ENCODE results near the gene MAB21L4. TPM values are rescaled to one million over a fixed set of nuclear protein-coding genes. Genes with fewer than 3 reads are reported as not detected.
A peak's percentile ranks its signal among the peaks of the same experiment; 100 is the strongest.

The MAB21L4 gene
- total RNA-seq, 1 donor from 2014 or later = 4.5 TPM

- no peak for DNase-seq
These were observed 29.2 kb upstream of the MAB21L4 start for GRCh38 chr2:240925191-240925567.

DNA sequence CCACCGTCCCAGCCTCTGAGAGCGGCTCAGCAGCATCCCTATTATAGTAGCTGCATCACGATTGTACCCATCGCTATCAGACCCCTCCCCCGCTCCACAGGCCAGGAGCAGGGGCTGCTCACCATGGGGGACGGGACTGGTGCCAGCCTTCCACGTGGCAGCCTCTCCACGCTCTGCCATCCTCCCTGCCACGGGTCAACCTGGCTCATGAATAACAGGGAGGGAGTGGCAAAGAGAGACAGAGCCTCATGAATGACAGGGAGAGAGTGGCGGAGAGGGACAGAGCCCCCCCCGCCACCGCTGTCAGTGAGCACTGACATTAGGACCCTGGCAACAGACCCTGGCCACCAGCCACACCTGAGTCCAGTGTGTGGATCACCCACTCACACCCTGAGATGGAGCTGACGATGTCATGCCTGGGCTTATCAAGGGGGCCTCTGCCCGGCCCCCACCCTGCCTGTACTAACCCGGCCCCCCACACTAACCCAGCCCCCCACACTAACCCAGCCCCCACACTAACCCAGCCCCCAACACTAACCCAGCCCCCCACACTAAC, 27.1 kb upstream of the MAB21L4 start:
- no peak for DNase-seq

DNA sequence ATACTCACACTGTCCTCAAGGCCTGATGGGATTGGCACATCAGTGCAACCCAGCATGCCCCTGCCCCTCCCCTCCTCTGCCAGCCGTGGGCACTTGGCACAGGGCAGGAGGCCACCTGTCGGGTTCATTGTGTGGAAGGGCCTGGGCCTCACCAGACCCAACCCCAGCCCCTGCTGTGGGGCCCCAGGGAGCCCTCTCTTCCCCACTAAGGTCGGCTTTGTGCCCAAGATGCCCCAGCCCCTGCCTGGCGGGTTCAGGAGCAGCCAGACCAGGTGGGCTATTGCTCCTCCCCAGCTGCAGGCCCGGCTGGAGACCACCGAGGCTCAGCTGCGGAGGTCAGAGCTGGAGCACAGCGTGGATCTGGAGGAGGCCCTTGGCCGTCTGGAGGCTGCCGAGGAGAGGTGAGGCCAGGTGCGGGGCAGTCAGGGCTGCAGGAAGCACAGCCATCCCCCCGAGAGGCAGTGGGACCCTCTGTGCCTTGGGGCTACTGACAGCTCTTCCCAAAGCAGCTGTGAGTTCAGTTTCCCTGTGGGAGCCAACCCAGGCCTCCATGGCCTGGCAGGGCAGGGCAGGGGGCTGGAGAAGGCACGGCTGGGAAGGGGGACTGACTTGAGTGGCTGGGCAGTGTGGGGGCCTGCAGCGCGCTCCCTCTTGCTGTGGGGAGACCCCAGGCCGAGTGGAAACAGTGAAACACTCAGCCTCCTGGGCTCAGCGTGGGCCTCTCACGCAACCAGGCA, 26.5 kb upstream of the MAB21L4 start:
- no peak for DNase-seq

DNA sequence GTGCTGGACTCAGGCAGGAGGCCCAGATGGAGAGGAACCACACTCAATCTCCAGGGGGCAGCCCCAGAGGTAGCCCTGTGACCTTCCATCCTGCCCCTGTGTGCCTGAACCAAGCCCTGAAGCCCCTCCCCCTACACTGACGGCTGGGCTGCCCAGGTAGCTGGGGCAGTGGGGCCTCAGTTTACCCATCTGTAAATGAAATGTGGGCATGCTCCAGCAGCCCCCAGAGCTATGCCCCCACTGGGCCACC, 26.0 kb upstream of the MAB21L4 start:
- no peak for DNase-seq

- DNase-seq = no peak
These were observed 25.5 kb upstream of the MAB21L4 start for GRCh38 chr2:240921311-240921994.

DNA sequence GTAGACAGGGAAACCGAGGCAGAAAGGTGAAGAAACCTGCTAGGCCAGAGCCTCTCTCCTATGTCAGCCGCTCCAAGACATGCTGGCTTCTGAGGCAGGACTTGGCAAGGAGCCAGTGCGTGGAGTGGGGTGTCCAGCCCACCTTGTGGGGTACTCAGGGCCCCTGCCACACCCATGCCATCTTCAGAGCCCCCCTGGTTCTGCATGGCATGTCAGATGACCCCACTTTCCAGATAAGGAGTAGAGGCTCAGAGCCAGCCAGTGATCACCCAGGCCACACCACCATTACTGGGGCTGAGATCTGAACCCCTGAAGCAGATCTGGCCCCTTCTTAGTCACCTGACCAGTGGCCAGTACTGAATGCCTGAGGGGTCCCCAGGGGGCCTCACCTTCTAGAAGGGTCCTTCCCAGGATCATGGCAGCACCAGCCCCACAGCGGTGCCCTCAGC, 24.9 kb upstream of the MAB21L4 start:
- no peak for DNase-seq

DNA sequence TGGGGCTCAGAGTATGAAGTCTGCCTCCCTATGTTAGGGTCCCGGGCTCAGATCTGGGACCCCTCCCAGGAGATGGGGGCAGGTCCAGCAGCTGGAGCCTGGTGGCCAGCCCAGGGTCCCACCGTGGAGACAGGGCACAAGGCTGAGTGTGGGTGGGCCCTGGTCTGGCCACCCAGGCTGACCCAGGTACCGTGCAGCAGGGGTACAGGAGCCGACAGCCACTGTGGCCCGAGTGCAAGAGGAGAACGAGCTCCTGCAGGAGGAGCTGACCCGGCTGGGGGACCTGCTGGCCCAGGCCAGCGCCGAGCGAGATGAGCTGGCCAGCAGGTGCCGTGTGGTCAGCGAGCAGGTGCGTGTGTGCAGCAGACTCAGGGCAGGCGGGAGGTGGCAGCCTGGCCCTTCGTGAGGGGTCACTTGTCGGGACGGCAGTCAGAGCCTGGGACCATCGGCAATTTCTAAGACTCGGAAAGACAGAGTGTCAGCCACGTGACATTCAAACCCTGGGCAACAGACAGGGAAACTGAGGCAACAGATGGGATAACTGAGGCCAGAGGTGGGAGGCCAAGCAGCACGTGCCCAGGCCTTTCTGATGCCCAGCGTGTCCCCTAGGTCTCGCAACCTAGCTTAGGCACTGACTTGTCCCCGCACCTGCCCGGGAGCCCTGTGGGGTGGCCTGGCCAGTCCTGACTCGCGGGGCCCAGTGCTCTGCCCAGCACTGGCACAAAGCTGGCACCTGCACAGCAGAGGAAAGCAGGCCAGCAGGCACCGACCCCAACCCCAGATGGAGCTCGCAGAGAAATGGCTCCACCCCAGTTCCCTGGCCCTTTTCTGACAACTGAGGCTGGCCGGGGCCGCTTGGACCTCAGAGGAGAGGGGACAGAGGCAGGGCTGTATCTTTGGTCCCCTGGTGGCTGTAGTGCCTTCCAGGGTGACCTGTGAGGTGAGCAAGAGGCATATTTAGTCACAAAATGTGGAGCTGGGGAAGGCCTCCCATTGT, 24.1 kb upstream of the MAB21L4 start:
- DNase-seq = no peak

GRCh38 chr2:240919161-240919781, 23.3 kb upstream of the MAB21L4 start:
- no peak for DNase-seq

- no peak for DNase-seq
These were observed 22.5 kb upstream of the MAB21L4 start for GRCh38 chr2:240918258-240919091.

DNA sequence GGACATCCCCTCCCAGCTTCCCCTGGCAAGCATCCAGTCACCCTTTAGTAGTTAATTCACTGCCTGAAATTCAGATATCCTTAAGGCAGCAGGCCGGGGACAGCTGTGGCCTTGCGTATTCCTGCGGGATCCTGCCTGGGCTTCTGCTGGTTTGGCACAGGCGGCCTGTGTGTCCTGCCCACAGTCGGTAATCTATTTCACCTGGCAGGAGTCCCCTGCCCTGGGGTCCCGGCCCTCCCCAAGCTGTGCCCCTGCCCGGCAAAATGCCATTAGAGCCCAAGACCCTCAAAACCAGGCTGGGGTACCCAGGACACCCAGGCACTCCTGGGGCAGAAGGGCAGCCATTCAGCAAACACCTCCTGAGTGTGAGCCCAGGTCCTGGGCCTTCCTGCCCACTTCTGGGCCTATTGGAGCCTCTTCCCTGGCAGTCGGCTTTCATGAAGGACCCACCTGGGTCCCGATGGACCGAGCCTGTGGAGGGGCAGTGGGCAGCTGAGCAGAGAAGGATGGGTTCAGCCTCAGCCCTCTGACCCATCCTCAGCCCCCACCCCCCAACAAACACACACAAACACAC, 21.8 kb upstream of the MAB21L4 start:
- DNase-seq = no peak

DNA sequence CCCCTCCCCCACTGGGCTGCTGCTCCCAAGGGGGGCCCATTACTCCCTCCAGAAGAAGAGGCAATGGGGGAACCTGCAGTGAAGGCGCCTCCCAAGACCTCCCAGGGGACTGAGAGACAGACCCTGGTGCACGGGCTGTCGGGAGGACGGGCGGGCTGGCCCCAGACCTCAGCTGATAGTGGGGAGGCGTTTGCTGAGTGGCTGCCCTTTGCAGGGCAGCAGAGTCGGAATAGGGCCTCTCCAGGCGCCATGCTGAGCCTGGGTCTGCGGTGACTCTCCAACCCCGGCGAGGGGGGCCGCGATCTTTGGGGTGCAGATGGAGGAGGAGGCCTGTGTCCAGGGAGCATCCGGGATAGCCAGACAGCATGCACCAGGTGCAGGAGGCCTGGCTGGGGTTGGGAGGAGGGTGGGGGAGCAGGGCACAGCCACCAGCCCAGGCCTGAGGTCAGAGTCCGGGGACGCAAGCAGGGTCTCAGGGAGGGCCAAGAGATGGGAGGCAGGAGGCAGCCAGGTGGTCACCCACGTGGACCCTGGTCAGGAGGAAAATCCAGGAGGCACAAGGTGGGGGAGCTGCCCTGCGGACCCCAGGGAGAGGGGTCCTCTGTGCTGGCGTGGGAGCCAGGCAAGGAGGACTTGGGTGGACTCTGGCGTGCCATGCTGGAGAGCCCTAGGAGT, 21.2 kb upstream of the MAB21L4 start:
- no peak for DNase-seq

GRCh38 chr2:240916571-240917008, 20.6 kb upstream of the MAB21L4 start:
- DNase-seq = peak; percentile 69

DNA sequence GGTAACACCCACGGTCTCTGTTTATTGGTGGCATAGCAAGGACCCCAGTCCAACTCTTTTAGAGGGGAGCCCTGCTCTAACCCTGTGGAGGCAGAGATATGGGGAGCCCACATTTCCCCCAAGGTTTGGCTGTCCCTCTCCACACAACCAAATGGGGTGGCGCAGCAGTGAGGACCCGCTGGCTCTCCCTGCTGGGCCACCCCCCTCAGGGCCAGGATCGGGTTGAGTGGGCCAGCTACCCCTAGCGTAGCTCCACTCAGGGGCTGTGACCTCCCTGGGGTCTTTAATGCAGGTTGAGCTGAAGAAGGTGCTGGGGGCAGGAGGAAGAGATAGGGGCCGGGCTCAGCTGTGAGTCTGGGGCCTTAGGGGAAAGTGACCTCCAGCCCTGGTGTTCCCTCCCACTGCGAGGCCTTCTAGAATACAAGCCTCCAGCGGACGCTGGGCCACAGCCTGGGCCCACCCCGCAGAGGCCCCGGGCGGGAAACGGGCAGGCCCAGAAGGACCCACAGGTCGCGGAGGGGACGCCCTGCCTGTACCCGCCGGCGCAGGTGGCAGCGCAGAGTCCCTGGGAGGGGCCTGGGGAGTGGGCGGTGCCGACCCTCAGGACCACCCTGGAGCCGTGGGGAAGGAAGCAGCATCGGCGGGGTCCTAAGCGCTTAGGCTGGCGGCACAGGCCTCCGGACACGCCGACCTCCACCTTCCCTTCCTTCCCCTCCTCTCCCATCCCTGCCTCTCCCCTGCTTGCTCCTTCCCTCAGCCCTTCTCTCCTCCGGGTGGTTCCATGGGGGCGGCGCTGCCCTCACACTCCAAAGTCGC, 19.8 kb upstream of the MAB21L4 start:
- no peak for DNase-seq

- no peak for DNase-seq
These were observed 18.9 kb upstream of the MAB21L4 start for GRCh38 chr2:240914645-240915525.

GRCh38 chr2:240913810-240914644, 18.1 kb upstream of the MAB21L4 start:
- DNase-seq = peak; percentile 3

DNA sequence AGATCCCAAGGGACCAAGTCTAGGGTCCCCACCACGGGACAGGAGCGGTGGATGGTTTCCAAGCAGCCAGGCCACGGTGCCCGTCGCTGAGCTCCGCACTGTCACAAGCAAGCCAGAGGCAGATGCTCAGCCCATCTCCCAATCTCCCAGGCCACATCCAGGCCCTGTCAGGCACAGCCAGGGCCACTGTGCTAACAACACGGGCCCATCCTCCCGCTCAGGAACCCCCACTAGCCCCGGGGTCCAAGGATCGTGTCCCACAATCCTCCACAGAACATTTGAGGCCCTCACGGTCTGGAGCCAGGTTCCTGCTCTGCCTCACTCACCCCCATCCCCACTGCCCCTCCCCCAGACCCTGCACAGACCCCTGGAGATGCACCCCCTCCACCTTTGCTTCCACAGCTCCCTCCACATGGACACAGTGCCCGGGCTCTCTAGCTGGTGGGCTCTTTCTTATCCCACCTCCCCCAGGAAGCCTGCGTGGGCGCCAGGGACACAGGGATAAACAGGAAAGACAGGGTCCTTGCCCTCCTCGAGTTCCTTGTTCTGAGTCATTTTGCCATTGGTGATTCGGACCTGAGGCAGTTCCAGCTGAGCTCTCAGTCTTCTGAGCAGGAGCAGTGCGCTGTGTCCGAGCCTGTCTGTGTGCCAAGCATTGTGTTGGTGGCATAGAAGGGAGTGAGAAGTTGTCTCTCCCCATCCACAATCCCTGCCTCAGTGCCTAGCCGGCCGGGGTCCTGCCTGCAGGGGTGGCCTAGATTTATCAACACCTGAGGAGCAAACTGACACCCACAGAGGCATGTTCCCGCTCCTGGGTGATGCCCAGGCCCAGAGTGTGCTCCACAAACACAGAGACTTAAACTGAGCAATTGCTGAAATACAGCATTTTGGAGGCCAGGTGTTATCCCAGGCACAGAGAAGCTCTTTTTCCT, 17.2 kb upstream of the MAB21L4 start:
- no peak for DNase-seq
